Aorta (tissue), 5 donors: ENCODE measurements around the gene TMEM239. TPM values are rescaled to one million over a fixed set of nuclear protein-coding genes. Genes with fewer than 3 reads are reported as not detected.
"Not testable (repeated sequence)": the region's sequence is repeated elsewhere in the genome, so short reads cannot be mapped to it uniquely, and the experiment has no call there.

Experiments
- ATAC-seq: fragments of 200-7000 bp; cut with Tn5 transposase; one replicate; pipeline ENCODE4 v1.9.1; 2022; ENCODE audit warnings: moderate library complexity; ENCODE audit not compliant: low FRiP score
- DNase-seq, 2 donors: peaks; one replicate each; pipeline ENCODE4 v3.0.0-alpha.2; 2020
- H3K27ac ChIP-seq, 2 donors: one replicate each; pipeline ENCODE4 v1.5.1; 2013; ENCODE audit warnings: low read length in 2 of 2, mild to moderate bottlenecking in 2 of 2, moderate library complexity in 2 of 2, control low read depth in 1 of 2, inconsistent platforms in 1 of 2, low read depth in 1 of 2
- H3K27me3 ChIP-seq, 2 donors: one replicate each; pipeline ENCODE4 v1.6.1; 2013; ENCODE audit warnings: control low read depth in 1 of 2, low read length in 1 of 2, mild to moderate bottlenecking in 1 of 2, moderate library complexity in 1 of 2; ENCODE audit not compliant: insufficient read depth in 2 of 2, control insufficient read depth in 1 of 2
- H3K36me3 ChIP-seq, 2 donors: one replicate each; pipeline ENCODE4 v1.6.1; 2013; ENCODE audit warnings: control low read depth in 1 of 2, low read length in 1 of 2, mild to moderate bottlenecking in 1 of 2; ENCODE audit not compliant: insufficient read depth in 2 of 2, control insufficient read depth in 1 of 2
- H3K4me1 ChIP-seq, 2 donors: one replicate each; pipeline ENCODE4 v1.6.1; 2013; ENCODE audit warnings: low read length in 2 of 2, control low read depth in 1 of 2, mild to moderate bottlenecking in 1 of 2, moderate library complexity in 1 of 2; ENCODE audit not compliant: insufficient read depth in 2 of 2, control insufficient read depth in 1 of 2
- H3K4me3 ChIP-seq, 2 donors: one replicate each; pipeline ENCODE4 v1.5.1; 2013; ENCODE audit warnings: low read length in 2 of 2, control low read depth in 1 of 2, mild to moderate bottlenecking in 1 of 2
- H3K9me3 ChIP-seq: one replicate; pipeline ENCODE4 v1.6.1; 2013; ENCODE audit warnings: mild to moderate bottlenecking, low read length; ENCODE audit not compliant: control insufficient read depth
- WGBS, 2 donors: extraction: QIAGEN DNeasy Blood & Tissue Kit; methylation state at CpG; one replicate each; pipeline ENCODE4 v1.1.7; 2013; 5-methylcytosine and 5-hydroxymethylcytosine counted together
- intact Hi-C, 2 donors: fragments of 100-400 bp; cut with DNase I; formaldehyde crosslinking; loops; one replicate each; pipeline versions ENCODE4 v1.14.2 to v1.15.0; 2022
- polyA plus RNA-seq, 2 donors: library from polyadenylated mRNA; stranded (reverse); fragments of 200-250 nt; gene quantifications; one replicate each; pipeline ENCODE4 v1.2.3, GENCODE V29; 2013
- total RNA-seq, 2 donors: library from RNA; stranded (reverse); fragmentation: NEBNext Ultra II Directional; extraction: Animal tissue kit (Norgen Biotek cat#: 25700); gene quantifications; one replicate each; pipeline ENCODE4 v1.2.1, GENCODE V29; 2021
- donor health status: healthy with polysubstance abuse.
- donor health status: Bipolar disorder and iron deficiency.
- donor health status: DM: no; HTN: no; CAD: no.
- donor health status: DM: no; HTN: no; CAD: no.
- donor health status: DM: yes; HTN: yes; CAD: no.

TMEM239 gene
- total and polyA plus RNA-seq, 4 donors, result not detected

DNA sequence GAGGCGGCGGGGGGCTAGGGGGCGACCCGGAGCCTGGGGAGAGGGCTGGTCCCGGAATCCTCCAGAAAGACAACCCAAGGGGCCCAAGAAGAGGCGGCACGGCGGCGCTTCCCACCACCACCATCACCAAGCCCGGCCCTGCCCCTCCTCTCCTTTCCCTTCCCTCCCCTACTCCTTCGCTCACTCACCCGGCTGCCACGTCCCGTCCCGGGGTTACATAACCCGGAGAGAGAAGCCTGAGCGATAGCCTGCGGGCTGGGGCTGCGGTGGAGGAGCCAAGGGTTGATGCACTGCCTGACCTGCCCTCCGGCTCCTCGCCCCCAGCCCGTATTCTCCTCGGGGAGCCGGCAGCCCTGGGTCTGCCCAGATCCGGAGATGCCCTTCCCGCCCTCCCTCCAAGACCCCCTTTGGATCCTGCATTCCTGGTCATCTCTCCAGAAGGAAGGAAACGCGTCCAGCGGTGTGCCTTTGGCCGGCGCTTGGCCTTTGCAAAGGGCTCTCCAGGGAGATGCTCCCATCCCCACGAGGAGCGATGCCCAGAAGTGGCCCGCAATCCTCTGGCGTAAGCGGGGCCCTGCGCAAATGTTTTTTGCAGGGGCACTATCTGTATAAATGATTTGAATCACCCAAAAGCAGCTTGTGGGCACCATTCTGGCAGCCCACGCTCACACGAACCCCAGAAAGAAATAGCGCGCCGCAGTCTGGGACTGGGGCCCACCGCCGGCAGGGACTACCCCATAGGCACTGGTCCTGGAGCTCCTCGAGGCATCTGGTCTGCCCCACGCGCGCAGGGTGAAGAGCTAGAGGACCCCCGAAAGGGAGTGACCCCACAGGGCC, 11.1 kb upstream of the TMEM239 start:
- ATAC-seq, result peak; percentile 47
- 6 to 7% methylated on average over 34 to 49 of the region's 49 CpGs for WGBS, 2 donors
- no peaks in the 10 kb centered on the region for H3K9me3 ChIP-seq

DNA sequence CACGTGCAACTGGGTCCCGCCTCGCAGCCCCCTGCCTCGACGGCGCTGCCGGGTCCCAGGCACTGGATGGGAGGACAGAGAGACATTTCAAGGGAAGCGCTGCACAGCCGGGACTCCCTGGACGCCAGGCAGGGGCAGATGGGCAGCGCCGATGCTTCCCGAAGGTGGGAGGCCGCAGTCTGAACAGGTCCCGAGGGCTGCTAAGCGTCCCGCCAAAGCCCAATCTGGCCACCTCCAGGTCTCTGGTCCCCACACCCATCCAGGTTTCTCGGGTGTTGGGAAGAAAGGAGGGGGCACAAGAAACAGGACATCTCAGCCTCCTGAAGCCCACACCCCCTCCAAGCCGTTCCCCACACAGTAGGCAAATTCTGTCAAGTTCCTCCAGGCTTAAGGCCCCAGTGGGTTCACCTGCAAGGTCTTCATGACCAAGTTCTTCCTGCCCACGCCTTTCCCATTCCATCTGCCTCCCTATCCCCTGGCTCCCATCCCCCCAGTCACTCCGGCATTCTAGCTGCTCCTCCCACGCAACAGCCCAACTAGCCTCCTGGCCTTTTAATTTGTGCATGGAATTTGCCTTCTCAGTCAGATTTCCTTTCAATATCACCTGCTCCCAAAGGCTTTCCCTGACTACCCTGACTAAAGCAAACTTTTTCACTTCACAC, 10.3 kb upstream of the TMEM239 start:
- 13 to 14% methylated on average over 22 of the region's 22 CpGs for WGBS, 2 donors
- no peaks in the 10 kb centered on the region for H3K27me3 ChIP-seq

More for the DNA sequence above, 11.1 kb upstream of the TMEM239 start:
- intact Hi-C loops, result no loop called here
- Histone ChIP-seq H3K36me3 (no peaks in the 10 kb centered on the region), H3K4me1 (no peaks in the 10 kb centered on the region), H3K27ac (no peak overlapping the region), H3K27me3 (no peaks in the 10 kb centered on the region), H3K4me3 (no peak overlapping the region)
- peak in 1 of 2 donors; percentile 71 for DNase-seq

GRCh38 chr20:2806351-2806701, 9.8 kb upstream of the TMEM239 start:
- no peak for ATAC-seq
- DNase-seq, result no peak
- Histone ChIP-seq H3K27ac (no peak overlapping the region), H3K27me3 (no peaks in the 10 kb centered on the region), H3K4me1 (no peaks in the 10 kb centered on the region), H3K4me3 (no peak overlapping the region), H3K36me3 (no peaks in the 10 kb centered on the region), H3K9me3 (no peaks in the 10 kb centered on the region)
- intact Hi-C loops, result no loop called here
- 39 to 42% methylated on average over 4 of the region's 4 CpGs for WGBS, 2 donors

More for the DNA sequence above, 10.3 kb upstream of the TMEM239 start:
- no peaks in the 10 kb centered on the region for H3K4me1 ChIP-seq
- DNase-seq (no peak), ATAC-seq (no peak)
- H3K4me3 ChIP-seq, result no peak overlapping the region
- H3K9me3 ChIP-seq, result no peaks in the 10 kb centered on the region
- no peaks in the 10 kb centered on the region for H3K36me3 ChIP-seq
- no peak overlapping the region for H3K27ac ChIP-seq
- intact Hi-C loops, result no loop called here

- H3K27ac ChIP-seq, result no peak overlapping the region
- ATAC-seq (no peak), DNase-seq (no peak)
- H3K27me3 ChIP-seq, result no peaks in the 10 kb centered on the region
- intact Hi-C loops, result no loop called here
- no peaks in the 10 kb centered on the region for H3K9me3 ChIP-seq
- 75 to 85% methylated on average over 4 of the region's 4 CpGs for WGBS, 2 donors
- H3K4me1 ChIP-seq, result no peaks in the 10 kb centered on the region
- H3K4me3 ChIP-seq, result no peak overlapping the region
- no peaks in the 10 kb centered on the region for H3K36me3 ChIP-seq
These were observed 9.1 kb upstream of the TMEM239 start for GRCh38 chr20:2807019-2807418.

- WGBS, 2 donors, result 74 to 88% methylated on average over 9 of the region's 9 CpGs
- intact Hi-C loops, H3K36me3 ChIP-seq, ATAC-seq, H3K27ac ChIP-seq, H3K9me3 ChIP-seq, H3K4me3 ChIP-seq, H3K27me3 ChIP-seq, DNase-seq, H3K4me1 ChIP-seq: not testable (repeated sequence)
These were observed 8.2 kb upstream of the TMEM239 start for GRCh38 chr20:2807929-2808328.

DNA sequence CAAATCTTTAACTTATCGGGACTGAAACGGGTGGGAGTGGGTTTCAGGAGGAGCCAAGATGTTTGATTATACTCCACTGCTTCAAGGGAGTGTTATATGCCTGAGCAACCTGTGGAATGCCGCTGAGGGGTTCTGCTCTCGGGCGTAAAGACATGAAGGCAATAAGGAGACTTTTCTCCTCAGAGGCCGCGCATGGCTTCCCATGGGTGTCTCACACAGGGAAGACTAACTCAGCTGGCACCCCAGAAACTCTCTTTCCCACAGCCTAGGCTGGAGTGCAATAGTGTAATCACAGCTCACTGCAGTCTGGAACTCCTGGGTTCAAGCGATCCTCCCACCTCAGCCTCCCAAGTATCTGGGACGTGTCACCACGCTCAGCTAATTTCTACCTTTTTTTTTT, 6.5 kb upstream of the TMEM239 start:
- Histone ChIP-seq H3K4me3 (no peak overlapping the region), H3K4me1 (no peaks in the 10 kb centered on the region), H3K27me3 (no peaks in the 10 kb centered on the region), H3K9me3 (no peaks in the 10 kb centered on the region), H3K36me3 (no peaks in the 10 kb centered on the region), H3K27ac (no peak overlapping the region)
- no peak for ATAC-seq
- 90 to 91% methylated on average over 10 of the region's 10 CpGs for WGBS, 2 donors
- DNase-seq, result no peak
- intact Hi-C loops, result no loop called here

GRCh38 chr20:2812189-2812588, 4.0 kb upstream of the TMEM239 start:
- DNase-seq (no peak), ATAC-seq (no peak)
- Histone ChIP-seq H3K36me3 (no peaks in the 10 kb centered on the region), H3K4me3 (no peak overlapping the region), H3K27ac (no peak overlapping the region), H3K4me1 (no peaks in the 10 kb centered on the region), H3K9me3 (no peaks in the 10 kb centered on the region), H3K27me3 (no peaks in the 10 kb centered on the region)
- WGBS, 2 donors, result 69 to 70% methylated on average over 3 of the region's 3 CpGs
- intact Hi-C loops, result no loop called here

DNA sequence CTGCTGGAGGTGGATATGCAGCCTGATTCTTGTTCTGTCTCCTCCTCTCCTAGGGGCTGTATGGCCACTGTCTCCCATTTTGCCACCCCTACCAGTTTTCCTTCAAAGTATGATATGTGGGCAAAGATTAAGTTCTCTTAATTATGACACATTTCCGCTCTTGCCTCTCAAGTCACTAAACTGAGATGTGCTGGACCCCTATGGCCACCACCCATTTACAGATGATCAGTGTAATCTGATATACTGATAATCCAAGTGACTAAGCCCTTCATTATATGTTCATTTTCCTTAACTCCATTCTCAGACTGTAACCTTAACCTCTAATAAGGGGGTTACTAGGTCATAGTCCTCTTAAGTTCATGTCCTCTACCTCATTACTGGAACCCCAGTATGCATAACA, 2.1 kb upstream of the TMEM239 start:
- WGBS, 2 donors, result 97 to 100% methylated on average over 1 of the region's 1 CpG
- Histone ChIP-seq H3K36me3 (no peaks in the 10 kb centered on the region), H3K27ac (no peak overlapping the region), H3K4me3 (no peak overlapping the region), H3K27me3 (peaks cover 0 to 3% of the 10 kb centered on the region in 2 donors), H3K9me3 (no peaks in the 10 kb centered on the region), H3K4me1 (no peaks in the 10 kb centered on the region)
- DNase-seq (no peak), ATAC-seq (no peak)
- intact Hi-C loops, result no loop called here

GRCh38 chr20:2814587-2815051, 1.5 kb upstream of the TMEM239 start, which contains the start of gene C20orf141:
C20orf141 (plus strand) TSS chr20:2814987; CDS start chr20:2815185, 198 bp downstream.
- Histone ChIP-seq H3K27ac (no peak within 1 kb of the TSS), H3K4me3 (no peak within 1 kb of the TSS), H3K36me3 (no peaks in the 10 kb centered on the region), H3K4me1 (no peaks in the 10 kb centered on the region), H3K9me3 (no peaks in the 10 kb centered on the region), H3K27me3 (peaks cover 0 to 3% of the 10 kb centered on the region in 2 donors)
- intact Hi-C loops, result no loop called here
- WGBS, 2 donors, result 54 to 57% methylated on average over 5 of the region's 5 CpGs
- peak in 1 of 2 donors; percentile 66 for DNase-seq
- ATAC-seq, result no peak
